Renal cortical epithelial cell (primary cell): ENCODE measurements around the gene BCL7A. TPM values are rescaled to one million over a fixed set of nuclear protein-coding genes. Genes with fewer than 3 reads are reported as not detected.
"Not testable (repeated sequence)": the region's sequence is repeated elsewhere in the genome, so short reads cannot be mapped to it uniquely, and the experiment has no call there.

ENCODE experiments used
- DNase-seq: peaks from one replicate; pipeline ENCODE4 v3.0.0-alpha.2; 2011; ENCODE audit warnings: low read depth
- total RNA-seq: library from RNA; depleted of rRNA; stranded (reverse); fragments of >200 nt; gene quantifications from 2 replicates; pipeline ENCODE4 v1.2.3, GENCODE V29; 2014

Gene BCL7A
- total RNA-seq, 1 donor from 2014 or later, result 24.8 TPM

- DNase-seq, result no peak
Observed at GRCh38 chr12:122054842-122055520, 33.3 kb downstream of the BCL7A start.

- not testable (repeated sequence) for DNase-seq
Observed at GRCh38 chr12:122056406-122056805, 34.7 kb downstream of the BCL7A start.

- no peak for DNase-seq
Observed at GRCh38 chr12:122057007-122057735, 35.5 kb downstream of the BCL7A start.

- no peak for DNase-seq
Observed at GRCh38 chr12:122057769-122058168, 36.1 kb downstream of the BCL7A start.

GRCh38 chr12:122058549-122059149 is 37.0 kb downstream of the BCL7A start:
- no peak for DNase-seq

GRCh38 chr12:122059203-122059960 is 37.7 kb downstream of the BCL7A start:
- no peak for DNase-seq

- DNase-seq, result no peak
Observed at GRCh38 chr12:122060081-122060501, 38.4 kb downstream of the BCL7A start.

- no peak for DNase-seq
Observed at GRCh38 chr12:122061253-122061652, 39.6 kb downstream of the BCL7A start.

- peak; percentile 85 for DNase-seq
Observed at GRCh38 chr12:122062832-122063693, 41.4 kb downstream of the BCL7A start.

GRCh38 chr12:122063694-122064024 is 42.0 kb downstream of the BCL7A start:
- no peak for DNase-seq

GRCh38 chr12:122064025-122064777 is 42.5 kb downstream of the BCL7A start:
- peak; percentile 95 for DNase-seq

GRCh38 chr12:122064780-122065588 is 43.3 kb downstream of the BCL7A start:
- peak; percentile 94 for DNase-seq

GRCh38 chr12:122067548-122067947 is 45.9 kb downstream of the BCL7A start:
- DNase-seq, result no peak

GRCh38 chr12:122067966-122068365 is 46.3 kb downstream of the BCL7A start:
- no peak for DNase-seq

- DNase-seq, result peak; percentile 93
Observed at GRCh38 chr12:122072031-122072970, 50.6 kb downstream of the BCL7A start.

GRCh38 chr12:122073815-122074214 is 52.1 kb downstream of the BCL7A start:
- DNase-seq, result no peak

- no peak for DNase-seq
Observed at GRCh38 chr12:122076743-122077495, 55.2 kb downstream of the BCL7A start.
